DMS79 treated with DMSO at 0.1 percent for 48 hours (cell line): ENCODE results near the gene VIM.
"Not testable (repeated sequence)": the region's sequence is repeated elsewhere in the genome, so short reads cannot be mapped to it uniquely, and the experiment has no call there.

ENCODE experiments used
- DNase-seq: peaks from one replicate; lab custom pipeline; 2025; lab: John Stamatoyannopoulos, UW

The VIM gene

GRCh38 chr10:17256627-17257026 is 28.6 kb downstream of the VIM start:
- DNase-seq, result no peak

GRCh38 chr10:17257466-17258321 is 29.7 kb downstream of the VIM start:
- peak; percentile 26 for DNase-seq

GRCh38 chr10:17262502-17262901 is 34.5 kb downstream of the VIM start:
- DNase-seq, result no peak

GRCh38 chr10:17263580-17263979 is 35.5 kb downstream of the VIM start:
- DNase-seq, result no peak

GRCh38 chr10:17265468-17265867 is 37.4 kb downstream of the VIM start:
- DNase-seq, result no peak

GRCh38 chr10:17266549-17266948 is 38.5 kb downstream of the VIM start:
- DNase-seq, result not testable (repeated sequence)

- no peak for DNase-seq
These were observed 44.6 kb downstream of the VIM start for GRCh38 chr10:17272648-17273047.

GRCh38 chr10:17273403-17273802 is 45.4 kb downstream of the VIM start:
- DNase-seq, result no peak

- DNase-seq, result no peak
These were observed 48.8 kb downstream of the VIM start for GRCh38 chr10:17276756-17277424.

- DNase-seq, result no peak
These were observed 50.7 kb downstream of the VIM start for GRCh38 chr10:17278607-17279240.

GRCh38 chr10:17282311-17282710 is 54.3 kb downstream of the VIM start:
- DNase-seq, result no peak

- no peak for DNase-seq
These were observed 58.8 kb downstream of the VIM start for GRCh38 chr10:17286562-17287550.
